ENCODE results near the gene CENPM. TPM values are rescaled to one million over a fixed set of nuclear protein-coding genes. Genes with fewer than 3 reads are reported as not detected.

Gene CENPM
- total and polyA plus RNA-seq, 4 donors = 5.2 to 13.0 (median 10.6) TPM

GRCh38 chr22:41979423-41980250, 32.7 kb upstream of the CENPM start:
- Histone ChIP-seq H3K36me3 (ENCODE audit: control insufficient read depth, insufficient read depth, low read length) (peaks cover 37% of the 10 kb centered on the region), H3K27ac (ENCODE audit: low read depth, low read length) (no peak overlapping the region), H3K4me1 (ENCODE audit: control insufficient read depth, insufficient read depth, low read length) (peaks cover 39% of the 10 kb centered on the region), H3K27me3 (ENCODE audit: control insufficient read depth, insufficient read depth, low read length) (no peaks in the 10 kb centered on the region), H3K9me3 (ENCODE audit: control insufficient read depth, insufficient read depth, low read length) (no peaks in the 10 kb centered on the region), H3K4me3 (ENCODE audit: low read depth, low read length) (no peak overlapping the region)
- WGBS (ENCODE audit: insufficient coverage) = 30% methylated on average over 2 of the region's 9 CpGs
- DNase-seq (ENCODE audit: low read depth in 4 of 6, low spot score in 6 of 6) = peak in 1 of 6 donors; percentile 65

DNA sequence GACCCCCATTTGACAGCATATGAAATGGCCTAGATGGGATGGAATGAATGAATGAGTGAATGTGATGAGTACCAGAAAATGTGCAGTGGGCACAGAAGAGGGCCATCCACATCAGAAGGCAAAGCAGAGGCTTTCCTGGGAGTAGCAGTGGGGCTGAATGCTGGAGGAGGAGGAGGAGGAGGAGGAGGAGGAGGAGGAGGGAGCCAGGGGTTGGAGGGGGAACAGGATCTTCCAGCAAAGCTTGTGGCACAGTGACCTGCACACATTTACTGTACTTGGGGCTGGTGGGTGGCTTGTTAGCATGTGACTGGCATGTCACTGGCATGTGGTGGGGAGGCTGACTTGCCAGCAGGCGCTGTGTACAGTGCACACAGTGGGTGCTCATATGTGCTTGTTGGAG, 31.8 kb upstream of the CENPM start:
- Histone ChIP-seq H3K4me1 (ENCODE audit: control insufficient read depth, insufficient read depth, low read length) (peaks cover 39% of the 10 kb centered on the region), H3K27me3 (ENCODE audit: control insufficient read depth, insufficient read depth, low read length) (no peaks in the 10 kb centered on the region), H3K27ac (ENCODE audit: low read depth, low read length) (no peak overlapping the region), H3K36me3 (ENCODE audit: control insufficient read depth, insufficient read depth, low read length) (peaks cover 37% of the 10 kb centered on the region), H3K9me3 (ENCODE audit: control insufficient read depth, insufficient read depth, low read length) (no peaks in the 10 kb centered on the region), H3K4me3 (ENCODE audit: low read depth, low read length) (no peak overlapping the region)
- DNase-seq (ENCODE audit: low read depth in 4 of 6, low spot score in 6 of 6) = no peak
- WGBS (ENCODE audit: insufficient coverage) = 100% methylated on average over 1 of the region's 1 CpG

GRCh38 chr22:41976961-41977566, 30.1 kb upstream of the CENPM start:
- peak in 2 of 6 donors; percentile 80 to 85 for DNase-seq (ENCODE audit: low read depth in 4 of 6, low spot score in 6 of 6)
- WGBS (ENCODE audit: insufficient coverage) = under 1% methylated on average over 42 of the region's 46 CpGs
- H3K27me3 ChIP-seq (ENCODE audit: control insufficient read depth, insufficient read depth, low read length) = no peaks in the 10 kb centered on the region
- H3K9me3 ChIP-seq (ENCODE audit: control insufficient read depth, insufficient read depth, low read length) = no peaks in the 10 kb centered on the region
- H3K4me3 ChIP-seq (ENCODE audit: low read depth, low read length) = peak overlapping the region; percentile 58
- peak overlapping the region; percentile 7 for H3K27ac ChIP-seq (ENCODE audit: low read depth, low read length)
- H3K4me1 ChIP-seq (ENCODE audit: control insufficient read depth, insufficient read depth, low read length) = peaks cover 39% of the 10 kb centered on the region
- peaks cover 25% of the 10 kb centered on the region for H3K36me3 ChIP-seq (ENCODE audit: control insufficient read depth, insufficient read depth, low read length)

DNA sequence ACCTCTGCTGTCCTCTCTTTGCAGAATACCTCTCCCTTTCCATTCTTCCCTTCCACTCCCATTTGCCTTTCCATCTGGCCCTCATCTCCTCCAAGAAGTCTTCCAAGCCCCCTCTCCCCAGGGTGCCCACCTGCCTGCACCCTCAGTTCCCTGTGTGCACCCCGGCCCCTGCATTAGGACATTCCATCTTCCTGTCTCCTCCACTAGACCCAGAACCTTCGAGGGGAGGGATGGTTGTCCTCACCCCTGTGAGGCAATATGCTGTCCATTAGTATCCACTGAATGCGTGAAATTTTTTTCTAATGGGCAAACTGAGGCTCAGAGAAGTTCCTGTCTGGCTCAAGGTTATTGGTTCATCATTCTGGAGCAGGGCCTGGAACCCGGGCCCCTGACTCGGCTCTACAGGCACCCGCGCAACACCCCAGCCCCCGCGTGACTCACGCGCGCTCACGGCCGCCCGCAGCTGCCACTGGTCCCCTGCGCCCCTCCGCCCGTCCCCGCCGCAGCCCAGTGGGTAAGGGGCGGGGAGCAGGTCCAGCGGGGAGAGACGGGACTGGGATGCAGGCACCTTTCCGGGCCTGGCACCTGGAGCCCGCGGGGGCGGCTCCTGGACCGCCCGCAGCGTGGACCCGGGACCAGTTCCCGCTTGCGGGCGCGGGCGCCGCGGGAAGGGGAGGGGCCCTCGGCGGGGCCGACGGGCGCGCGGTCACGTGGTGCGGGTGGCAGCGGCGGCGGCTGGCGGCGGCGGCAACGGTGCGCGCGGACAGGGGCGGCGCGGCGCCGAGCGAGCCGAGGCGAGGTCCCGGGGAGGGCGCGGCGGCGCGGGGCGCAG, 29.3 kb upstream of the CENPM start:
- H3K27me3 ChIP-seq (ENCODE audit: control insufficient read depth, insufficient read depth, low read length) = no peaks in the 10 kb centered on the region
- no peak overlapping the region for H3K27ac ChIP-seq (ENCODE audit: low read depth, low read length)
- no peaks in the 10 kb centered on the region for H3K9me3 ChIP-seq (ENCODE audit: control insufficient read depth, insufficient read depth, low read length)
- peak in 4 of 6 donors; percentile 43 to 87 (median 69) for DNase-seq (ENCODE audit: low read depth in 4 of 6, low spot score in 6 of 6)
- WGBS (ENCODE audit: insufficient coverage) = under 1% methylated on average over 70 of the region's 72 CpGs
- peak overlapping the region; percentile 27 for H3K4me3 ChIP-seq (ENCODE audit: low read depth, low read length)
- H3K4me1 ChIP-seq (ENCODE audit: control insufficient read depth, insufficient read depth, low read length) = peaks cover 39% of the 10 kb centered on the region
- peaks cover 25% of the 10 kb centered on the region for H3K36me3 ChIP-seq (ENCODE audit: control insufficient read depth, insufficient read depth, low read length)

DNA sequence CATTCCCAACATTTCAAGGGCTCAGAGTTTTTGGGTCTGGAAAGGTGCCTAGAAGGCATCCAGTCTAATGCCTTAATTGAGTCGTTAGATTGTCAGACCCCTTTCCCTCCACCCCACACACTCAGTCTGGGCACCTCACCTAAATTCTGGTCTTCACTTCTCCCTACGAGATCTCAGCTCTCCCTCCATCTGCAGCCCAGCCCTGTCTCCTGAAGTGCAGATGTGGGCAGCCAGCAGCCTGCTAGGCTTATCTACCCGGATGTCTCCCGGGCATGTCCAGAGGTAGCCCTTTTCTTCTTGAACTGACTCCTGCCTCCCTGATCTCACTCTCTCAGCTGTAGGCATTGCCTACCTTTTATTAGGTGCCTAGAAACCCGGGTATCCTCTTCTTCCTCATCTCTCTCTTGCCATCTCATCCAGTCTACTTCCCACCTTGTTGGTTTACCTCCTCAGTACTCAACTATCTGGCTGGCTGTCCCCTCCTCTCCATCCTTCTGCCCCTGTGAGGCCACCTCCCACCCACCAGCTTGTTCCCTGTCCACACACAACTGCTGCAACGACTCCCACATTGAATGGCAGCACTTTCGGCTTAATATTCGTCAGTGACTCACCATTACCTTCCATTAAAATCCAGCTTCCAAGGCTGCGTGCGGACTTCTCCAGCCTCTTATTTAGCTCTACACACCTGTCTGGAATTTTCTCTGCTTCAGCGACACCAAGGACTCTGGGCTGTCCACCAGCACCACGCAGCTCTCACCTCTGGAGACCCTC, 28.5 kb upstream of the CENPM start:
- H3K27me3 ChIP-seq (ENCODE audit: control insufficient read depth, insufficient read depth, low read length) = no peaks in the 10 kb centered on the region
- H3K4me3 ChIP-seq (ENCODE audit: low read depth, low read length) = peak overlapping the region; percentile 27
- peaks cover 39% of the 10 kb centered on the region for H3K4me1 ChIP-seq (ENCODE audit: control insufficient read depth, insufficient read depth, low read length)
- 73% methylated on average over 12 of the region's 12 CpGs for WGBS (ENCODE audit: insufficient coverage)
- DNase-seq (ENCODE audit: low read depth in 4 of 6, low spot score in 6 of 6) = no peak
- no peaks in the 10 kb centered on the region for H3K9me3 ChIP-seq (ENCODE audit: control insufficient read depth, insufficient read depth, low read length)
- peaks cover 22% of the 10 kb centered on the region for H3K36me3 ChIP-seq (ENCODE audit: control insufficient read depth, insufficient read depth, low read length)
- H3K27ac ChIP-seq (ENCODE audit: low read depth, low read length) = no peak overlapping the region

DNA sequence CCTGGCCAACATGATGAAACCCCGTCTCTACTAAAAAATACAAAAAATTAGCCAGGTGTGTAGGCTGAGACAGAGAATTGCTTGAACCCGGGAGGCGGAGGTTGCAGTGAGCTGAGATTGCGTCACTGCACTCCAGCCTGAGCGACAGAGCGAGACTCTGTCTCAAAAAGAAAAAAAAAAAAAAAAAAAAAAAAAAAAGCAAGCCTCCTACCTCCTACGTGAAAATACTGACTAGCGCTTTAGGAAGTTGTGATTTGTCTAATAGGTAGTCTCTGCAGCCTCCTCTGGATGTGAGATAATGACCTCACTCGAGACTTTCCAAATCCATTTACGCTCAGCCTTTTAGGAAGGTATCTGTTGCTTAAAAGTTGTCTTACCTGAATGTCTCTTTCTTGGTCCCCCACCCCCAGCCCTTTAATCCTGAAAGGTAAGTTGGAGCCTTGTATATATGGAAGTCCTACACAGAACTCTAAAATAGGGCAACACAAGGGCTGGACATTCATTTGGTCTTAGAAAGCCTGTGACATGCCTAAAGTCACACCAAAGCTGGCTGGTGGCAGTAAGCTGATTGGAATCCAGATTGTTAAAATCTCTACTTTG, 27.8 kb upstream of the CENPM start:
- peaks cover 19% of the 10 kb centered on the region for H3K36me3 ChIP-seq (ENCODE audit: control insufficient read depth, insufficient read depth, low read length)
- H3K4me3 ChIP-seq (ENCODE audit: low read depth, low read length) = no peak overlapping the region
- H3K27me3 ChIP-seq (ENCODE audit: control insufficient read depth, insufficient read depth, low read length) = no peaks in the 10 kb centered on the region
- WGBS (ENCODE audit: insufficient coverage) = no CpG with 5 or more reads among the region's 10 CpGs
- no peak for DNase-seq (ENCODE audit: low read depth in 4 of 6, low spot score in 6 of 6)
- peaks cover 39% of the 10 kb centered on the region for H3K4me1 ChIP-seq (ENCODE audit: control insufficient read depth, insufficient read depth, low read length)
- H3K9me3 ChIP-seq (ENCODE audit: control insufficient read depth, insufficient read depth, low read length) = no peaks in the 10 kb centered on the region
- H3K27ac ChIP-seq (ENCODE audit: low read depth, low read length) = no peak overlapping the region

- peaks cover 12% of the 10 kb centered on the region for H3K36me3 ChIP-seq (ENCODE audit: control insufficient read depth, insufficient read depth, low read length)
- peaks cover 38% of the 10 kb centered on the region for H3K4me1 ChIP-seq (ENCODE audit: control insufficient read depth, insufficient read depth, low read length)
- DNase-seq (ENCODE audit: low read depth in 4 of 6, low spot score in 6 of 6) = no peak
- WGBS (ENCODE audit: insufficient coverage) = 87% methylated on average over 9 of the region's 11 CpGs
- H3K4me3 ChIP-seq (ENCODE audit: low read depth, low read length) = no peak overlapping the region
- H3K27me3 ChIP-seq (ENCODE audit: control insufficient read depth, insufficient read depth, low read length) = no peaks in the 10 kb centered on the region
- no peaks in the 10 kb centered on the region for H3K9me3 ChIP-seq (ENCODE audit: control insufficient read depth, insufficient read depth, low read length)
- H3K27ac ChIP-seq (ENCODE audit: low read depth, low read length) = no peak overlapping the region
These were observed 24.5 kb upstream of the CENPM start for GRCh38 chr22:41971431-41971830.

- H3K27ac ChIP-seq (ENCODE audit: low read depth, low read length) = no peak overlapping the region
These were observed 23.6 kb upstream of the CENPM start for GRCh38 chr22:41970601-41971000.

More at GRCh38 chr22:41970601-41971000, 23.6 kb upstream of the CENPM start:
- Histone ChIP-seq H3K4me3 (ENCODE audit: low read depth, low read length) (no peak overlapping the region), H3K9me3 (ENCODE audit: control insufficient read depth, insufficient read depth, low read length) (no peaks in the 10 kb centered on the region), H3K4me1 (ENCODE audit: control insufficient read depth, insufficient read depth, low read length) (peaks cover 33% of the 10 kb centered on the region), H3K27me3 (ENCODE audit: control insufficient read depth, insufficient read depth, low read length) (no peaks in the 10 kb centered on the region), H3K36me3 (ENCODE audit: control insufficient read depth, insufficient read depth, low read length) (peaks cover 12% of the 10 kb centered on the region)
- 89% methylated on average over 2 of the region's 2 CpGs for WGBS (ENCODE audit: insufficient coverage)
- no peak for DNase-seq (ENCODE audit: low read depth in 4 of 6, low spot score in 6 of 6)
